Measurements from ENCODE around the gene DZIP3.

The DZIP3 gene

GRCh38 chr3:108736821-108737220 lies 147.3 kb downstream of the DZIP3 start:
- H3K27me3 ChIP-seq = no peaks in the 10 kb centered on the region
- no peak for TF ChIP-seq CTCF (IDR thresholded peaks at IDR 0.05)
- H3K9me3 ChIP-seq = no peaks in the 10 kb centered on the region
- no peaks in the 10 kb centered on the region for H3K4me1 ChIP-seq (ENCODE audit: control insufficient read depth in 1 of 2, insufficient read depth in 1 of 2, low read depth in 1 of 2, low read length in 1 of 2)
- H3K4me3 ChIP-seq (ENCODE audit: low read depth in 1 of 2, low read length in 1 of 2) = no peak overlapping the region
- H3K27ac ChIP-seq = no peak overlapping the region
- H3K36me3 ChIP-seq = no peaks in the 10 kb centered on the region

- Histone ChIP-seq H3K9me3 (no peaks in the 10 kb centered on the region), H3K27ac (no peak overlapping the region), H3K4me1 (ENCODE audit: control insufficient read depth in 1 of 2, insufficient read depth in 1 of 2, low read depth in 1 of 2, low read length in 1 of 2) (no peaks in the 10 kb centered on the region), H3K36me3 (no peaks in the 10 kb centered on the region), H3K4me3 (ENCODE audit: low read depth in 1 of 2, low read length in 1 of 2) (no peak overlapping the region), H3K27me3 (no peaks in the 10 kb centered on the region)
- TF ChIP-seq CTCF (IDR thresholded peaks at IDR 0.05) = no peak
Observed at GRCh38 chr3:108742929-108743328, 153.4 kb downstream of the DZIP3 start.
